Gastroesophageal sphincter (tissue), 4 donors: ENCODE data around the gene TAOK3. TPM values are rescaled to one million over a fixed set of nuclear protein-coding genes. Genes with fewer than 3 reads are reported as not detected.
"Not testable (repeated sequence)": the region's sequence is repeated elsewhere in the genome, so short reads cannot be mapped to it uniquely, and the experiment has no call there.

Source experiments
- ATAC-seq: fragments of 150-250 bp; one replicate; pipeline ENCODE4 v1.9.1; 2016; ENCODE audit warnings: mild to moderate bottlenecking, moderate library complexity
- H3K27ac ChIP-seq, 4 donors: fragments of 200-600 bp; sonication (generic) in 3 of 4; 1 replicate in 3 of 4; 2 replicates in 1 of 4; pipeline ENCODE4 v1.5.1; 2016 to 2019
- H3K27me3 ChIP-seq: fragments of 200-600 bp; sonication (generic); one replicate; pipeline ENCODE4 v1.5.1; 2019
- H3K36me3 ChIP-seq, 2 donors: fragments of 200-600 bp; sonication (generic); one replicate each; pipeline ENCODE4 v1.5.1; 2019; ENCODE audit warnings: control low read depth in 1 of 2
- H3K4me1 ChIP-seq, 3 donors: fragments of 200-600 bp; sonication (generic); 1 replicate in 2 of 3; 2 replicates in 1 of 3; pipeline ENCODE4 v1.5.1; 2016 to 2019; ENCODE audit warnings: control low read depth in 2 of 3
- H3K4me3 ChIP-seq, 2 donors: fragments of 200-600 bp; sonication (generic); one replicate each; pipeline ENCODE4 v1.5.1; 2019; ENCODE audit warnings: mild to moderate bottlenecking in 1 of 2, moderate library complexity in 1 of 2
- H3K9me3 ChIP-seq, 3 donors: fragments of 200-600 bp; sonication (generic); one replicate each; pipeline ENCODE4 v1.5.1; 2017 to 2019; ENCODE audit warnings: control low read depth in 2 of 3
- CTCF ChIP-seq, 4 experiments: fragments of 200-600 bp in 2 of 4; fragments of 450-650 bp in 2 of 4; sonication (generic) in 1 of 4; IDR thresholded peaks; one replicate each; pipeline ENCODE4 v1.5.1; 2017 to 2019; ENCODE audit warnings: antibody characterized with exemption in 4 of 4, mild to moderate bottlenecking in 2 of 4, moderate library complexity in 2 of 4
- EP300 ChIP-seq: sonication (generic); formaldehyde crosslinking; IDR thresholded peaks from one replicate; pipeline ENCODE4 v1.6.1; 2017; ENCODE audit warnings: antibody characterized with exemption, mild to moderate bottlenecking
- POLR2A ChIP-seq, 2 donors: fragments of 450-650 bp; IDR thresholded peaks; one replicate each; pipeline ENCODE4 v1.6.1; 2017; ENCODE audit warnings: antibody characterized with exemption in 2 of 2, mild to moderate bottlenecking in 2 of 2, moderate library complexity in 1 of 2
- POLR2AphosphoS5 ChIP-seq: sonication (generic); formaldehyde crosslinking; IDR thresholded peaks from one replicate; pipeline ENCODE4 v1.6.1; 2017; ENCODE audit warnings: antibody characterized with exemption
- WGBS, 2 donors: methylation state at CpG; one replicate each; pipeline ENCODE4 v1.1.5; 2018; ENCODE audit warnings: low coverage in 1 of 2; 5-methylcytosine and 5-hydroxymethylcytosine counted together
- total RNA-seq, 4 donors: library from RNA; depleted of rRNA; stranded (reverse); fragments of >200 nt; gene quantifications; one replicate each; pipeline ENCODE4 v1.1.0, GENCODE V29; 2016

The TAOK3 gene
- total RNA-seq, 4 donors from 2014 or later: 26.9 to 55.0 (median 36.7) TPM

GRCh38 chr12:118249547-118249946 is 123.2 kb downstream of the TAOK3 start:
- no peaks in the 10 kb centered on the region for H3K9me3 ChIP-seq

GRCh38 chr12:118245886-118246285 is 126.8 kb downstream of the TAOK3 start:
- H3K36me3 ChIP-seq: peaks cover 0 to 19% of the 10 kb centered on the region in 2 donors
- not testable (repeated sequence) for H3K4me3 ChIP-seq, ATAC-seq, H3K27me3 ChIP-seq, H3K9me3 ChIP-seq, H3K27ac ChIP-seq, H3K4me1 ChIP-seq
- 95 to 100% methylated on average over 1 to 3 of the region's 26 CpGs for WGBS, 2 donors

More at GRCh38 chr12:118249547-118249946, 123.2 kb downstream of the TAOK3 start:
- Histone ChIP-seq H3K27me3 (no peaks in the 10 kb centered on the region), H3K4me3 (no peak overlapping the region), H3K4me1 (no peaks in the 10 kb centered on the region), H3K27ac (no peak overlapping the region), H3K36me3 (peaks cover 0 to 21% of the 10 kb centered on the region in 2 donors)
- no peak for ATAC-seq
- TF ChIP-seq POLR2A (IDR thresholded peaks at IDR 0.05) (no peak), POLR2AphosphoS5 (no peak), EP300 (no peak), CTCF (IDR thresholded peaks at IDR 0.05) (no peak)
- 88 to 100% methylated on average over 1 of the region's 1 CpG for WGBS, 2 donors

- 83 to 94% methylated on average over 2 of the region's 2 CpGs for WGBS, 2 donors
- no peaks in the 10 kb centered on the region for H3K4me1 ChIP-seq
- no peak for TF ChIP-seq POLR2A (IDR thresholded peaks at IDR 0.05)
- no peak for TF ChIP-seq CTCF (IDR thresholded peaks at IDR 0.05)
- TF ChIP-seq POLR2AphosphoS5: no peak
- no peak for TF ChIP-seq EP300
These were observed 133.8 kb downstream of the TAOK3 start for GRCh38 chr12:118238888-118239287.

GRCh38 chr12:118237908-118238307 is 134.8 kb downstream of the TAOK3 start:
- no peak overlapping the region for H3K4me3 ChIP-seq
- 75 to 86% methylated on average over 1 of the region's 1 CpG for WGBS, 2 donors
- H3K27ac ChIP-seq: no peak overlapping the region
- no peaks in the 10 kb centered on the region for H3K27me3 ChIP-seq
- no peaks in the 10 kb centered on the region for H3K4me1 ChIP-seq
- H3K9me3 ChIP-seq: no peaks in the 10 kb centered on the region
- no peak for ATAC-seq
- TF ChIP-seq POLR2A (IDR thresholded peaks at IDR 0.05) (no peak), POLR2AphosphoS5 (no peak), EP300 (no peak), CTCF (IDR thresholded peaks at IDR 0.05) (no peak)
- H3K36me3 ChIP-seq: peaks cover 2 to 46% of the 10 kb centered on the region in 2 donors

More at GRCh38 chr12:118238888-118239287, 133.8 kb downstream of the TAOK3 start:
- Histone ChIP-seq H3K36me3 (peaks cover 2 to 47% of the 10 kb centered on the region in 2 donors), H3K9me3 (no peaks in the 10 kb centered on the region), H3K27ac (no peak overlapping the region), H3K27me3 (no peaks in the 10 kb centered on the region), H3K4me3 (no peak overlapping the region)
- no peak for ATAC-seq

- no peak for ATAC-seq
- WGBS, 2 donors: 43 to 50% methylated on average over 1 of the region's 1 CpG
- no peaks in the 10 kb centered on the region for H3K4me1 ChIP-seq
- no peaks in the 10 kb centered on the region for H3K9me3 ChIP-seq
- H3K27ac ChIP-seq: no peak overlapping the region
- TF ChIP-seq EP300: no peak
- no peak for TF ChIP-seq POLR2A (IDR thresholded peaks at IDR 0.05)
- TF ChIP-seq POLR2AphosphoS5: no peak
- TF ChIP-seq CTCF (IDR thresholded peaks at IDR 0.05): no peak
- H3K27me3 ChIP-seq: no peaks in the 10 kb centered on the region
- no peak overlapping the region for H3K4me3 ChIP-seq
- peaks cover 2 to 45% of the 10 kb centered on the region in 2 donors for H3K36me3 ChIP-seq
These were observed 135.5 kb downstream of the TAOK3 start for GRCh38 chr12:118237052-118237665.
